GM23338 (cell line): ENCODE measurements around the gene CAPG. TPM values are rescaled to one million over a fixed set of nuclear protein-coding genes. Genes with fewer than 3 reads are reported as not detected.

Experiments
- CREB1 ChIP-seq: fragments of 250-450 bp; sonication (Bioruptor Pico); IDR thresholded peaks from 2 replicates; pipeline ENCODE4 v1.5.0; 2020; ENCODE audit warnings: low read depth, mild to moderate bottlenecking, moderate library complexity
- CTCF ChIP-seq, 2 experiments: fragments of 200-600 bp in 1 of 2; sonication (generic) in 1 of 2; conservative IDR thresholded peaks; 2 replicates each; pipeline versions ENCODE4 v1.5.1 to v1.6.1; 2016 to 2017; ENCODE audit warnings: antibody characterized with exemption in 2 of 2, low read depth in 2 of 2, mild to moderate bottlenecking in 2 of 2, moderate library complexity in 1 of 2
- NANOG ChIP-seq: IDR thresholded peaks from 2 replicates; pipeline ENCODE4 v1.6.1; 2016; ENCODE audit warnings: antibody characterized with exemption, borderline replicate concordance
- REST ChIP-seq: IDR thresholded peaks from one replicate; pipeline ENCODE4 v1.6.1; 2018; ENCODE audit warnings: antibody characterized with exemption; ENCODE audit not compliant: unreplicated experiment
- ZNF331 ChIP-seq: fragments of 250-450 bp; sonication (Bioruptor Pico); IDR thresholded peaks from 2 replicates; pipeline ENCODE4 v1.5.0; 2020; ENCODE audit warnings: low read depth, mild to moderate bottlenecking, moderate library complexity
- polyA plus RNA-seq: library from polyadenylated mRNA; unstranded; fragments of >200 nt; fragmentation: Nextera tagmentation; extraction: Ambion mirVana; gene quantifications from 2 replicates; pipeline ENCODE4 v1.2.1, GENCODE V29; 2016
- total RNA-seq: library from RNA; depleted of rRNA; stranded (reverse); fragments of >200 nt; shearing (Covaris generic); gene quantifications from 2 replicates; pipeline ENCODE4 v1.2.3, GENCODE V29; 2014
- TF ChIP-seq, protein P1 (sequence below): fragments of 250-450 bp; sonication (Bioruptor Pico); IDR thresholded peaks from 2 replicates; pipeline ENCODE4 v1.5.0; 2020; ENCODE audit warnings: mild to moderate bottlenecking, moderate library complexity

CAPG gene
- total and polyA plus RNA-seq, 2 experiments from 2014 or later = 88.7 to 104 TPM

GRCh38 chr2:85433511-85434089 is 23.4 kb upstream of the CAPG start (continued):
- TF ChIP-seq, protein P1, sequence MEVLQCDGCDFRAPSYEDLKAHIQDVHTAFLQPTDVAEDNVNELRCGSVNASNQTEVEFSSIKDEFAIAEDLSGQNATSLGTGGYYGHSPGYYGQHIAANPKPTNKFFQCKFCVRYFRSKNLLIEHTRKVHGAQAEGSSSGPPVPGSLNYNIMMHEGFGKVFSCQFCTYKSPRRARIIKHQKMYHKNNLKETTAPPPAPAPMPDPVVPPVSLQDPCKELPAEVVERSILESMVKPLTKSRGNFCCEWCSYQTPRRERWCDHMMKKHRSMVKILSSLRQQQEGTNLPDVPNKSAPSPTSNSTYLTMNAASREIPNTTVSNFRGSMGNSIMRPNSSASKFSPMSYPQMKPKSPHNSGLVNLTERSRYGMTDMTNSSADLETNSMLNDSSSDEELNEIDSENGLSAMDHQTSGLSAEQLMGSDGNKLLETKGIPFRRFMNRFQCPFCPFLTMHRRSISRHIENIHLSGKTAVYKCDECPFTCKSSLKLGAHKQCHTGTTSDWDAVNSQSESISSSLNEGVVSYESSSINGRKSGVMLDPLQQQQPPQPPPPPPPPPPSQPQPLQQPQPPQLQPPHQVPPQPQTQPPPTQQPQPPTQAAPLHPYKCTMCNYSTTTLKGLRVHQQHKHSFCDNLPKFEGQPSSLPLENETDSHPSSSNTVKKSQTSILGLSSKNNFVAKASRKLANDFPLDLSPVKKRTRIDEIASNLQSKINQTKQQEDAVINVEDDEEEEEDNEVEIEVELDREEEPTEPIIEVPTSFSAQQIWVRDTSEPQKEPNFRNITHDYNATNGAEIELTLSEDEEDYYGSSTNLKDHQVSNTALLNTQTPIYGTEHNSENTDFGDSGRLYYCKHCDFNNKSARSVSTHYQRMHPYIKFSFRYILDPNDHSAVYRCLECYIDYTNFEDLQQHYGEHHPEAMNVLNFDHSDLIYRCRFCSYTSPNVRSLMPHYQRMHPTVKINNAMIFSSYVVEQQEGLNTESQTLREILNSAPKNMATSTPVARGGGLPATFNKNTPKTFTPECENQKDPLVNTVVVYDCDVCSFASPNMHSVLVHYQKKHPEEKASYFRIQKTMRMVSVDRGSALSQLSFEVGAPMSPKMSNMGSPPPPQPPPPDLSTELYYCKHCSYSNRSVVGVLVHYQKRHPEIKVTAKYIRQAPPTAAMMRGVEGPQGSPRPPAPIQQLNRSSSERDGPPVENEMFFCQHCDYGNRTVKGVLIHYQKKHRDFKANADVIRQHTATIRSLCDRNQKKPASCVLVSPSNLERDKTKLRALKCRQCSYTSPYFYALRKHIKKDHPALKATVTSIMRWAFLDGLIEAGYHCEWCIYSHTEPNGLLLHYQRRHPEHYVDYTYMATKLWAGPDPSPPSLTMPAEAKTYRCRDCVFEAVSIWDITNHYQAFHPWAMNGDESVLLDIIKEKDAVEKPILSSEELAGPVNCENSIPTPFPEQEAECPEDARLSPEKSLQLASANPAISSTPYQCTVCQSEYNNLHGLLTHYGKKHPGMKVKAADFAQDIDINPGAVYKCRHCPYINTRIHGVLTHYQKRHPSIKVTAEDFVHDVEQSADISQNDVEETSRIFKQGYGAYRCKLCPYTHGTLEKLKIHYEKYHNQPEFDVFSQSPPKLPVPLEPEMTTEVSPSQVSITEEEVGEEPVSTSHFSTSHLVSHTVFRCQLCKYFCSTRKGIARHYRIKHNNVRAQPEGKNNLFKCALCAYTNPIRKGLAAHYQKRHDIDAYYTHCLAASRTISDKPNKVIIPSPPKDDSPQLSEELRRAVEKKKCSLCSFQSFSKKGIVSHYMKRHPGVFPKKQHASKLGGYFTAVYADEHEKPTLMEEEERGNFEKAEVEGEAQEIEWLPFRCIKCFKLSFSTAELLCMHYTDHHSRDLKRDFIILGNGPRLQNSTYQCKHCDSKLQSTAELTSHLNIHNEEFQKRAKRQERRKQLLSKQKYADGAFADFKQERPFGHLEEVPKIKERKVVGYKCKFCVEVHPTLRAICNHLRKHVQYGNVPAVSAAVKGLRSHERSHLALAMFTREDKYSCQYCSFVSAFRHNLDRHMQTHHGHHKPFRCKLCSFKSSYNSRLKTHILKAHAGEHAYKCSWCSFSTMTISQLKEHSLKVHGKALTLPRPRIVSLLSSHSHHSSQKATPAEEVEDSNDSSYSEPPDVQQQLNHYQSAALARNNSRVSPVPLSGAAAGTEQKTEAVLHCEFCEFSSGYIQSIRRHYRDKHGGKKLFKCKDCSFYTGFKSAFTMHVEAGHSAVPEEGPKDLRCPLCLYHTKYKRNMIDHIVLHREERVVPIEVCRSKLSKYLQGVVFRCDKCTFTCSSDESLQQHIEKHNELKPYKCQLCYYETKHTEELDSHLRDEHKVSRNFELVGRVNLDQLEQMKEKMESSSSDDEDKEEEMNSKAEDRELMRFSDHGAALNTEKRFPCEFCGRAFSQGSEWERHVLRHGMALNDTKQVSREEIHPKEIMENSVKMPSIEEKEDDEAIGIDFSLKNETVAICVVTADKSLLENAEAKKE (CRISPR knock-in tag) = no peak
- TF ChIP-seq REST = no peak
- no peak for TF ChIP-seq CTCF (conservative IDR thresholded peaks at IDR 0.05; ENCODE audit: low read depth in 2 of 2)
- TF ChIP-seq NANOG = no peak
- TF ChIP-seq CREB1 = no peak
- TF ChIP-seq ZNF331 (CRISPR knock-in tag) = no peak
